BLaER1 (cell line): ENCODE data around the gene GRAMD1B.

ENCODE experiments used
- H3K27ac ChIP-seq: shearing (Covaris generic); formaldehyde crosslinking; 2 replicates; pipeline ENCODE4 v1.8.1; 2022
- H3K27me3 ChIP-seq: shearing (Covaris generic); formaldehyde crosslinking; 2 replicates; pipeline ENCODE4 v1.8.1; 2022
- H3K36me3 ChIP-seq: shearing (Covaris generic); formaldehyde crosslinking; 2 replicates; pipeline ENCODE4 v1.8.1; 2022
- H3K4me1 ChIP-seq: shearing (Covaris generic); formaldehyde crosslinking; 2 replicates; pipeline ENCODE4 v1.8.1; 2022
- H3K4me2 ChIP-seq: shearing (Covaris generic); formaldehyde crosslinking; 2 replicates; pipeline ENCODE4 v1.8.1; 2022
- H3K4me3 ChIP-seq: shearing (Covaris generic); formaldehyde crosslinking; 2 replicates; pipeline ENCODE4 v1.8.1; 2022
- H3K9ac ChIP-seq: shearing (Covaris generic); formaldehyde crosslinking; 2 replicates; pipeline ENCODE4 v1.8.1; 2022
- H3K9me3 ChIP-seq: shearing (Covaris generic); formaldehyde crosslinking; 2 replicates; pipeline ENCODE4 v1.8.1; 2022
- H4K20me1 ChIP-seq: shearing (Covaris generic); formaldehyde crosslinking; 2 replicates; pipeline ENCODE4 v1.8.1; 2022
- Cebpa-rat ChIP-seq: shearing (Covaris generic); IDR thresholded peaks from 2 replicates; pipeline ENCODE4 v1.8.1; 2022

GRAMD1B gene

GRCh38 chr11:123588117-123588863 lies 158.2 kb downstream of the GRAMD1B start:
- Histone ChIP-seq H4K20me1 (no peaks in the 10 kb centered on the region), H3K27ac (no peak overlapping the region), H3K36me3 (peaks cover 41% of the 10 kb centered on the region), H3K4me1 (peaks cover 36% of the 10 kb centered on the region), H3K9ac (no peak overlapping the region), H3K4me3 (no peak overlapping the region), H3K4me2 (no peak overlapping the region), H3K9me3 (no peaks in the 10 kb centered on the region), H3K27me3 (no peaks in the 10 kb centered on the region)
- TF ChIP-seq Cebpa-rat = no peak

GRCh38 chr11:123588864-123589262 lies 158.8 kb downstream of the GRAMD1B start:
- H4K20me1 ChIP-seq = no peaks in the 10 kb centered on the region
- no peak for TF ChIP-seq Cebpa-rat
- no peaks in the 10 kb centered on the region for H3K27me3 ChIP-seq
- no peak overlapping the region for H3K4me3 ChIP-seq
- no peaks in the 10 kb centered on the region for H3K9me3 ChIP-seq
- H3K9ac ChIP-seq = no peak overlapping the region
- no peak overlapping the region for H3K4me2 ChIP-seq
- no peak overlapping the region for H3K27ac ChIP-seq
- H3K4me1 ChIP-seq = peaks cover 33% of the 10 kb centered on the region
- H3K36me3 ChIP-seq = peaks cover 47% of the 10 kb centered on the region

GRCh38 chr11:123590296-123590912 lies 160.3 kb downstream of the GRAMD1B start:
- peaks cover 20% of the 10 kb centered on the region for H3K4me1 ChIP-seq
- H3K4me2 ChIP-seq = peak overlapping the region; percentile 39
- H3K9me3 ChIP-seq = no peaks in the 10 kb centered on the region
- peaks cover 59% of the 10 kb centered on the region for H3K36me3 ChIP-seq
- H3K4me3 ChIP-seq = no peak overlapping the region
- no peaks in the 10 kb centered on the region for H3K27me3 ChIP-seq
- peak overlapping the region; percentile 32; the same call in 1 of the 2 replicates for H3K27ac ChIP-seq
- no peak for TF ChIP-seq Cebpa-rat
- 0 out of 2 replicates have a peak overlapping the region, but pooled peaks have one; percentile 6 for H3K9ac ChIP-seq
- no peaks in the 10 kb centered on the region for H4K20me1 ChIP-seq

GRCh38 chr11:123593570-123593969 lies 163.5 kb downstream of the GRAMD1B start:
- Histone ChIP-seq H3K9ac (no peak overlapping the region), H3K9me3 (no peaks in the 10 kb centered on the region), H3K27me3 (no peaks in the 10 kb centered on the region), H3K36me3 (peaks cover 72% of the 10 kb centered on the region), H4K20me1 (no peaks in the 10 kb centered on the region), H3K4me2 (no peak overlapping the region), H3K4me1 (peaks cover 13% of the 10 kb centered on the region), H3K4me3 (no peak overlapping the region), H3K27ac (no peak overlapping the region)
- no peak for TF ChIP-seq Cebpa-rat

- Histone ChIP-seq H3K4me1 (peaks cover 13% of the 10 kb centered on the region), H3K9ac (no peak overlapping the region), H3K4me2 (no peak overlapping the region), H3K27ac (no peak overlapping the region), H3K36me3 (peaks cover 80% of the 10 kb centered on the region), H3K9me3 (no peaks in the 10 kb centered on the region), H3K27me3 (no peaks in the 10 kb centered on the region), H4K20me1 (no peaks in the 10 kb centered on the region), H3K4me3 (no peak overlapping the region)
- no peak for TF ChIP-seq Cebpa-rat
Observed at GRCh38 chr11:123594188-123594901, 164.3 kb downstream of the GRAMD1B start.

GRCh38 chr11:123594921-123595320 lies 164.9 kb downstream of the GRAMD1B start:
- Histone ChIP-seq H3K4me3 (no peak overlapping the region), H3K9ac (no peak overlapping the region), H3K36me3 (peaks cover 85% of the 10 kb centered on the region), H3K27me3 (no peaks in the 10 kb centered on the region), H3K9me3 (no peaks in the 10 kb centered on the region), H3K27ac (no peak overlapping the region), H3K4me2 (no peak overlapping the region), H4K20me1 (no peaks in the 10 kb centered on the region), H3K4me1 (peaks cover 9% of the 10 kb centered on the region)
- no peak for TF ChIP-seq Cebpa-rat

GRCh38 chr11:123597859-123598258 lies 167.8 kb downstream of the GRAMD1B start:
- Histone ChIP-seq H3K4me1 (no peaks in the 10 kb centered on the region), H3K36me3 (peaks cover 91% of the 10 kb centered on the region)

GRCh38 chr11:123601136-123601535 lies 171.1 kb downstream of the GRAMD1B start:
- no peaks in the 10 kb centered on the region for H3K9me3 ChIP-seq
- no peaks in the 10 kb centered on the region for H4K20me1 ChIP-seq
- no peak for TF ChIP-seq Cebpa-rat
- no peaks in the 10 kb centered on the region for H3K4me1 ChIP-seq
- H3K27me3 ChIP-seq = no peaks in the 10 kb centered on the region
- no peak overlapping the region for H3K4me3 ChIP-seq
- H3K27ac ChIP-seq = no peak overlapping the region
- peaks cover 97% of the 10 kb centered on the region for H3K36me3 ChIP-seq
- H3K4me2 ChIP-seq = no peak overlapping the region
- no peak overlapping the region for H3K9ac ChIP-seq

More at GRCh38 chr11:123597859-123598258, 167.8 kb downstream of the GRAMD1B start:
- no peak overlapping the region for H3K4me3 ChIP-seq
- TF ChIP-seq Cebpa-rat = no peak
- H3K9me3 ChIP-seq = no peaks in the 10 kb centered on the region
- no peak overlapping the region for H3K9ac ChIP-seq
- H3K4me2 ChIP-seq = no peak overlapping the region
- H4K20me1 ChIP-seq = no peaks in the 10 kb centered on the region
- no peak overlapping the region for H3K27ac ChIP-seq
- H3K27me3 ChIP-seq = no peaks in the 10 kb centered on the region

- TF ChIP-seq Cebpa-rat = no peak
- no peak overlapping the region for H3K4me3 ChIP-seq
Observed at GRCh38 chr11:123601743-123602142, 171.7 kb downstream of the GRAMD1B start.

GRCh38 chr11:123603666-123604065 lies 173.6 kb downstream of the GRAMD1B start:
- TF ChIP-seq Cebpa-rat = no peak
- Histone ChIP-seq H3K36me3 (peaks cover 97% of the 10 kb centered on the region), H3K4me2 (no peak overlapping the region), H3K4me1 (no peaks in the 10 kb centered on the region), H3K27me3 (no peaks in the 10 kb centered on the region), H4K20me1 (no peaks in the 10 kb centered on the region), H3K9me3 (no peaks in the 10 kb centered on the region), H3K9ac (no peak overlapping the region), H3K4me3 (no peak overlapping the region), H3K27ac (no peak overlapping the region)

More at GRCh38 chr11:123601743-123602142, 171.7 kb downstream of the GRAMD1B start:
- no peaks in the 10 kb centered on the region for H3K9me3 ChIP-seq
- H3K27me3 ChIP-seq = no peaks in the 10 kb centered on the region
- H3K9ac ChIP-seq = no peak overlapping the region
- H4K20me1 ChIP-seq = no peaks in the 10 kb centered on the region
- H3K36me3 ChIP-seq = peaks cover 97% of the 10 kb centered on the region
- no peaks in the 10 kb centered on the region for H3K4me1 ChIP-seq
- H3K4me2 ChIP-seq = no peak overlapping the region
- H3K27ac ChIP-seq = no peak overlapping the region
